Putamen (tissue), 1 donor: ENCODE measurements around the gene SRPK1.

Source experiments
- DNase-seq: peaks from one replicate; pipeline ENCODE4 v3.0.0-alpha.2; 2016; ENCODE audit warnings: low spot score

SRPK1 gene

DNA sequence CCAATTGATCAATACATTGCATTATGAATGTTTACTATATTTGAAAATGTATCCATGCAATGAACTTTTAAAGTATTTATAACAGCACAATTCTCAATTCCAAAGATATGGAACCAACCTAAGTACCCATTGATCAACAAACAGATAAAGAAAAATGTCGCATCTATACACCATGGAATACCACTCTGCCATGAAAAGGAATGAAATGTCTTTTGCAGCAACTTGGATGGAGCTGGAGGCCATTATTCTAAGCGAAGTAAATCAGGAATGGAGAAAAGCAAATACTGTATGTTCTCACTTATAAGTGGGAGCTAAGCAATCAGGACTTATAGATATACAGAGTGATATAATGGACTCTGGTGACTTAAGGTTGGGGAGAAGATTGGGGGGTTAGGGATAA is 22.9 kb downstream of the SRPK1 start:
- DNase-seq: no peak

- no peak for DNase-seq
Observed at GRCh38 chr6:35897486-35897885, 23.4 kb downstream of the SRPK1 start.

DNA sequence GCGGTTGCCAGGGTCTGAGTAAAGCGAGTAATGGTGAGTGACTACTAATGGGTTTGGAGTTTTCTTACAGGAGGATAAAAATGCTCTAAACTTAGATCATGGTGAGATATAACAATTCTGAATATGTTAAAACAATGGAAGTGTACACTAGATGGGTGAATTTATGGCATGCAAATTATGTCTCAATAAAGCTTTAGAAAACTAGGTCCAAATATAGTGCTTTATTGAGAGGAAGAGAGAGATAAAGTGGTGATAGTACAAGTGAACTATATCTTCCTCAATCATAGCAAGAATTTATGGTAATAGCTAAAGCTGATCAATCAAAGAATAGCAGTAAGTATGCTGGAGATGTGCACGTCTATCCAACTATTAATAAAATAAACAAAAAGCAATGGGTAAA is 23.9 kb downstream of the SRPK1 start:
- no peak for DNase-seq

DNA sequence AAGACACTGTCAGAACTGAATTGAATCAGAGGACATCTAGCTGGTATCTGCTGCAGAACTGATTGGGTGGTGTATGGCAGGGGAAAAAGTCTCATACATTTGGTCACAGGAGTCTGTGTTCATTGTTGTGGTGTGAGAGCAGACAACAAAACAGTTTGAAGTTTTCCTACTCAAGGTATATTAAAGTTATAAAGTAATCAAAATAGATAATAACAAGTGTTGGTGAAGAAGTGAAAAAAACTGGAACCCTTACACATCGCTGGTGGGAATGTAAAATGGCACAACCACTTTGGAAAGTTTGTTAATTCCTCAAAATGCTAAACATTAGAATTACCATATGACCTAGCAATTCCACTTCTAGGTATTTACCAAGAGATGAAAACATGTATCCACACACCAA is 24.7 kb downstream of the SRPK1 start:
- no peak for DNase-seq

GRCh38 chr6:35895560-35895959 is 25.3 kb downstream of the SRPK1 start:
- no peak for DNase-seq

- no peak for DNase-seq
Observed at GRCh38 chr6:35894776-35895175, 26.1 kb downstream of the SRPK1 start.

DNA sequence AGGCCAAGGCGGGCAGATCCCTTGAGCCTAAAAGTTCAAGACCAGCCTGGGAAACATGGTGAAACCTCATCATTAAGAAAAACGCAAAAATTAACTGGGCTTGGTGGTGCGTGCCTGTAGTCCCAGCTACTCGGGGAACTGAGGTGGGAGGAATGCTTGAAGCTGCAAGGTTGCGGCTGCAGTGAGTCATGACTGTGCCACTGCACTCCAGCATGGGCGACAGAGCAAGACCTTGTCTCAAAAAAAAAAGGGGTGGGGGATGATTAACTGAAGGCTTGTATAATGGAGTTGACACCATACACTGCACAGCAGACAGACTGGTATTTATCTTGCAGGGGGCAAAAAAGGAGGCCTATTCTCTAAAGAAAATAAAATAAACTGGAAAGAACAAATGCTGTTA is 27.7 kb downstream of the SRPK1 start:
- DNase-seq: no peak

DNA sequence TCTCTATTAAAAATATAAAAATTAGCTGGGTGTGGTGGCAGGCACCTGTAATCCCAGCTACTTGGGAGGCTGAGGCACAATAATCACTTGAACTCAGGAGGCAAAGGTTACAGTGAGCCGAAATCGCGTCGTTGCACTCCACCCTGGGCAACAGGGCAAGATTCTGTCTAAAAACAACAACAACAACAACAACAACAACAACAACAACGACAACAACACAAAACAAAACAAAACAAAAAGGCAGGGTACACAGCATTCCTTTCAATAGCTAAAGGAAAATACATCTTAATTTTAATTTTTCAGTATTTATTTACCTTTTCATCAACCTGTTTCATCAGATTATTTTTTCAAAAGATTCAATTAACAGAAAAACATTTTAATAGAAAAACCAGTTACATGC is 28.4 kb downstream of the SRPK1 start:
- no peak for DNase-seq

- DNase-seq: no peak
Observed at GRCh38 chr6:35879151-35879550, 41.7 kb downstream of the SRPK1 start.

GRCh38 chr6:35876902-35877301 is 44.0 kb downstream of the SRPK1 start:
- no peak for DNase-seq

GRCh38 chr6:35874730-35875129 is 46.2 kb downstream of the SRPK1 start:
- DNase-seq: no peak

- no peak for DNase-seq
Observed at GRCh38 chr6:35859367-35859766, 61.5 kb downstream of the SRPK1 start.

- no peak for DNase-seq
Observed at GRCh38 chr6:35857853-35858252, 63.0 kb downstream of the SRPK1 start.

DNA sequence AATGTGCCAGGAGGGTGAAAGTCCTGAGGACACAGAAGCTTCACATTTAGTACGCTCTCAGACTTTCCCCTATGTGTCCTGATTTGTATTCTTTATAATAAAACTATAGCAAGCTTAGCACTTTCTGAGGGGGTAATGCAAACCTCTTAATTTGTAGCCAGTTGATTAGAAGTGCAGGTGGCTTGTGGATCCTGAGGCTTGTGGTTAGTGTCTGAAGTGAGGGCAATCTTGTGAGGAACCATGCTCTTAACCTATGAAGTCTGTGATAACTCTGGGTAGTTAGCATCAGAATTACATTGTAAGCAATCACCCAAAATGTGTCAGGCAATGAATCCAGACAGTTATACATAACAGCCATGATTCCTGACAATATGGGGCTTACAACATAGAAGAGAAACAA is 64.6 kb downstream of the SRPK1 start:
- no peak for DNase-seq

- DNase-seq: no peak
Observed at GRCh38 chr6:35852994-35853393, 67.9 kb downstream of the SRPK1 start.

DNA sequence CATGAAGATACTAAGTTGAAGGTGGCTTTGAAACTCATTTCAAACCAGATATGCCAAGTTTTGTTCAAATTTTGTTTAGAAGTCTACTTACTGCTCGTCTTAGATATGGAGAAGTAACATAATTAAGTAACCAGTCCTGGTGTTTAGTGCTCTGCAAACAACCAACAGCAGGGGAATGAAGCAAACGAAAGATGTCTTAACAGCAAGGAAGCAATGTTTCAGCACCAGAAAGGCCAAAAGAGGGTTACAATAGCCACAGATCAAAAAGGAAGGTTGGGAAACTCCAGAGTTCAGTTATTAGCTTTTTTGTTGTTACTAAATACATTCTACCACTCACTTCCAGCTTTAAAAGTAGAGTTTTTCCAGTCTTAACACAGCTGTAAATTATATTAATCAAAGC is 70.7 kb downstream of the SRPK1 start:
- no peak for DNase-seq

- DNase-seq: no peak
Observed at GRCh38 chr6:35844290-35844689, 76.6 kb downstream of the SRPK1 start.

GRCh38 chr6:35842381-35842780 is 78.5 kb downstream of the SRPK1 start:
- no peak for DNase-seq

GRCh38 chr6:35839019-35839418 is 81.9 kb downstream of the SRPK1 start:
- DNase-seq: no peak

- no peak for DNase-seq
Observed at GRCh38 chr6:35833536-35833935, 87.4 kb downstream of the SRPK1 start.

DNA sequence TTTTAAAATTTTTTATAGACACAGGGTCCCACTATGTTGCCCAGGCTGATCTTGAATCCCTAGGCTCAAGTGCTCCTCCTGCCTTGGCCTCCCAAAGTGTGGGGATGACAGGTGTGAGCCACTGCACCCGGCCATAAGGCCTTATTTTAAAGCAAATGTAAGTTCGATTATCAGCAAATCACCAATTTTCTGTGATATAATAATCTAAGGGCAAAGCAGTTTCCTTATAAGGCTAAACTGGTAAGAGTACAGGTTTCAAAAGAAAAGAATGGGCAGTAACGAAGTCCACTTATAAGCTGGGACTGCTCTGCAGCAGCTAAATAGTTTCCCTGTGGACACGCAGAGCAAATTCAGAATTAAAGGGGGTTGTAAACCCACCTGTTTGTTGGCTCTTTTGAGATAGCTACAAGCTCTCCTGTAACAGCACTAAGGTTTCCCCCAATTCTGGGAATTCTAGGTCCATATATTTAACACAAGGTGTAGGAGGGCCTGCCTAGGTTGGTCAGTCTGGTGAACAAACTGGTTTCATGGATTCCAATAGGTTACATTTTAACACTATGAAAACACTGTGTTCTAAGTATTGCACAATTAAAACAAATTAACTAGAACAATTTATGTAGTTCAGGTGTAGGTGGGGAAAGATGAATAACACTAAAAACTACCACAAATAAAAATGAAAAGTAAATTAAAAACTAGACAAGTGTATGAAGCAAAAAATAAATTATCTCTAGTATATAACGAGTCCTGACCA is 89.5 kb downstream of the SRPK1 start:
- DNase-seq: no peak

- DNase-seq: no peak
Observed at GRCh38 chr6:35829306-35829705, 91.6 kb downstream of the SRPK1 start.

GRCh38 chr6:35824552-35825192 is 96.2 kb downstream of the SRPK1 start:
- DNase-seq: no peak

DNA sequence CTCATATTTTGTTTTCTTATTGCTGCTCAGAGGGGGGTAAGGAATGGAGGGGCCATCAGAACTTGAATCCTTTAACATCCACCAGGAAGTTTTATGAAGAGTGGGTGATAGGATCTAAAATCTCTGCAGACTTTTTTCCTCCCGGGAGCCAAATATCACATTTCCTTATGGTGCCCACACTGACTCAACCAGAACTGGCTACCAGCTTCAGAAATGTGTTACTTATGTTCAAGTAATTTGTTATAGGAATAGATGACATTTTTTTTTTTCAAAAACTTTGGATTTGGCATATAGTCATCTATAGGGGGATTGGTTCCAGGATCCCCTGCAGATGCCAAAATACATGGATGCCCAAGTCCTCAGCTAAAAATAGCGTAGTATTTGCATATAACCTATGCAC is 97.3 kb downstream of the SRPK1 start:
- no peak for DNase-seq
